Measurements from ENCODE around the gene NR2C1. TPM values are rescaled to one million over a fixed set of nuclear protein-coding genes. Genes with fewer than 3 reads are reported as not detected.
A peak's percentile ranks its signal among the peaks of the same experiment; 100 is the strongest.

The NR2C1 gene
- total RNA-seq, 1 donor from 2014 or later, result 44.3 TPM

DNA sequence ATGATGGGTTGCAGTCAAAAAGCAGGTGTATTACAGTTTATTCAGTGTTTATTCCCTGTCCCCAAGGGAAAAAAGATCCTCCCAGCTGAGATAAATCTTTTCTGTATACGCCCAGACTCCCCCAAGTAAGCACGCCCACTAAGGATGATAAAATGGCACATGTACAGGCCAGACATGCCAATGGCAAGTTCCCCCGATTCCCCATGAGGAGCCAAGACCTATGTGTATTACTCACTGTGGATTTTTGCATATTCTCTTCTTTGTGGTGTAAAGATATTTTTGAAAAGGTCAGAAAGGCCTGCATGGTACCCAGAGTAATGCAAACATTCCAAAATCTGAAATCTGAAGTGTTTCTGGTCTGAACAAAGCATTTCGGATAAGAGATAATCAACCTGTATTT lies 22.2 kb downstream of the NR2C1 start:
- no peaks in the 10 kb centered on the region for H3K4me1 ChIP-seq (ENCODE audit: insufficient read depth, low read length)
- H3K4me3 Mint-ChIP-seq (ENCODE audit: unreplicated experiment), result no peak overlapping the region
- no peaks in the 10 kb centered on the region for H3K27me3 Mint-ChIP-seq (ENCODE audit: low read depth, unreplicated experiment)
- DNase-seq (ENCODE audit: low read depth), result peak; percentile 41
- H3K36me3 ChIP-seq (ENCODE audit: insufficient read depth, low read length), result peaks cover 20% of the 10 kb centered on the region
- H3K9me3 Mint-ChIP-seq (ENCODE audit: unreplicated experiment), result no peaks in the 10 kb centered on the region
- H3K27ac ChIP-seq (ENCODE audit: low read depth, low read length), result no peak overlapping the region
- H3K27ac Mint-ChIP-seq (ENCODE audit: unreplicated experiment), result no peak overlapping the region
- H2AFZ ChIP-seq (ENCODE audit: low read depth, low read length), result no peak overlapping the region
- TF ChIP-seq, protein P1, sequence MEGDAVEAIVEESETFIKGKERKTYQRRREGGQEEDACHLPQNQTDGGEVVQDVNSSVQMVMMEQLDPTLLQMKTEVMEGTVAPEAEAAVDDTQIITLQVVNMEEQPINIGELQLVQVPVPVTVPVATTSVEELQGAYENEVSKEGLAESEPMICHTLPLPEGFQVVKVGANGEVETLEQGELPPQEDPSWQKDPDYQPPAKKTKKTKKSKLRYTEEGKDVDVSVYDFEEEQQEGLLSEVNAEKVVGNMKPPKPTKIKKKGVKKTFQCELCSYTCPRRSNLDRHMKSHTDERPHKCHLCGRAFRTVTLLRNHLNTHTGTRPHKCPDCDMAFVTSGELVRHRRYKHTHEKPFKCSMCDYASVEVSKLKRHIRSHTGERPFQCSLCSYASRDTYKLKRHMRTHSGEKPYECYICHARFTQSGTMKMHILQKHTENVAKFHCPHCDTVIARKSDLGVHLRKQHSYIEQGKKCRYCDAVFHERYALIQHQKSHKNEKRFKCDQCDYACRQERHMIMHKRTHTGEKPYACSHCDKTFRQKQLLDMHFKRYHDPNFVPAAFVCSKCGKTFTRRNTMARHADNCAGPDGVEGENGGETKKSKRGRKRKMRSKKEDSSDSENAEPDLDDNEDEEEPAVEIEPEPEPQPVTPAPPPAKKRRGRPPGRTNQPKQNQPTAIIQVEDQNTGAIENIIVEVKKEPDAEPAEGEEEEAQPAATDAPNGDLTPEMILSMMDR (IDR thresholded peaks at IDR 0.05; ENCODE audit: insufficient read depth, low read depth, low read length), result no peak
- no peak for TF ChIP-seq EZH2 (IDR thresholded peaks at IDR 0.05; ENCODE audit: insufficient read depth, low read length)
- H3K36me3 Mint-ChIP-seq (ENCODE audit: low read depth, unreplicated experiment), result peaks cover 6% of the 10 kb centered on the region
- H3K4me1 Mint-ChIP-seq (ENCODE audit: low read depth, unreplicated experiment), result peaks cover 2% of the 10 kb centered on the region
- no peaks in the 10 kb centered on the region for H3K79me2 ChIP-seq (ENCODE audit: insufficient read depth, low read length)
- H3K9me3 ChIP-seq (ENCODE audit: insufficient read depth, low read depth, low read length), result no peaks in the 10 kb centered on the region
- no peak overlapping the region for H3K9ac ChIP-seq (ENCODE audit: low read length)
- H3K4me2 ChIP-seq (ENCODE audit: low read length), result no peak overlapping the region
- H3K4me3 ChIP-seq (ENCODE audit: insufficient read depth, low read depth, low read length), result no peak overlapping the region
- no peaks in the 10 kb centered on the region for H4K20me1 ChIP-seq (ENCODE audit: insufficient read depth, low read length)
- no peak for FAIRE-seq
- H3K27me3 ChIP-seq (ENCODE audit: insufficient read depth, low read length), result no peaks in the 10 kb centered on the region

DNA sequence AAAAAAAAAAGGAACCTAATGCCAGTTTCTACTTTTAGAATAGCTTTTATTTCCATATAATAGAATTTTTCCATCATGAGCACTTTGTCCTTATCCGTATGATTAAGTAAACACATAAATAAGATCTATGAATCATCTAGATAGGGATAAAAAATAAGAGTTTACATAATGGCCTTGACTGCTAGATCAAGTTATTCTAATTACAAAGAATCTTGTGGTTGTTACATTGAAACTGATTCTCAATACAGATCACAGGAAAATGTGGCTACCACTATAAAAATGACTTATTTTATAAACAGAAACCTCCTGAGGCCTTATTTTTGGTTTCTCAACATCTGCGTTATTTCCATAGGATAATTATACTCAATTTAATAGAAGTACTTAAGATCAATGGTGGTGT lies 35.5 kb downstream of the NR2C1 start:
- Histone ChIP-seq H3K4me1 (ENCODE audit: insufficient read depth, low read length) (no peaks in the 10 kb centered on the region), H3K27me3 (ENCODE audit: insufficient read depth, low read length) (no peaks in the 10 kb centered on the region), H3K4me2 (ENCODE audit: low read length) (no peak overlapping the region), H2AFZ (ENCODE audit: low read depth, low read length) (no peak overlapping the region), H3K4me3 (ENCODE audit: insufficient read depth, low read depth, low read length) (no peak overlapping the region), H3K27ac (ENCODE audit: low read depth, low read length) (no peak overlapping the region), H3K36me3 (ENCODE audit: insufficient read depth, low read length) (peaks cover 7% of the 10 kb centered on the region), H3K79me2 (ENCODE audit: insufficient read depth, low read length) (no peaks in the 10 kb centered on the region), H4K20me1 (ENCODE audit: insufficient read depth, low read length) (no peaks in the 10 kb centered on the region), H3K9ac (ENCODE audit: low read length) (no peak overlapping the region), H3K9me3 (ENCODE audit: insufficient read depth, low read depth, low read length) (no peaks in the 10 kb centered on the region)
- H3K27ac Mint-ChIP-seq (ENCODE audit: unreplicated experiment), result no peak overlapping the region
- no peaks in the 10 kb centered on the region for H3K9me3 Mint-ChIP-seq (ENCODE audit: unreplicated experiment)
- TF ChIP-seq, protein P1 (IDR thresholded peaks at IDR 0.05; ENCODE audit: insufficient read depth, low read depth, low read length), result no peak
- TF ChIP-seq EZH2 (IDR thresholded peaks at IDR 0.05; ENCODE audit: insufficient read depth, low read length), result no peak
- no peaks in the 10 kb centered on the region for H3K27me3 Mint-ChIP-seq (ENCODE audit: low read depth, unreplicated experiment)
- DNase-seq (ENCODE audit: low read depth) (peak; percentile 5), FAIRE-seq (no peak)
- H3K36me3 Mint-ChIP-seq (ENCODE audit: low read depth, unreplicated experiment), result peaks cover 2% of the 10 kb centered on the region
- H3K4me1 Mint-ChIP-seq (ENCODE audit: low read depth, unreplicated experiment), result no peaks in the 10 kb centered on the region
- H3K4me3 Mint-ChIP-seq (ENCODE audit: unreplicated experiment), result no peak overlapping the region

DNA sequence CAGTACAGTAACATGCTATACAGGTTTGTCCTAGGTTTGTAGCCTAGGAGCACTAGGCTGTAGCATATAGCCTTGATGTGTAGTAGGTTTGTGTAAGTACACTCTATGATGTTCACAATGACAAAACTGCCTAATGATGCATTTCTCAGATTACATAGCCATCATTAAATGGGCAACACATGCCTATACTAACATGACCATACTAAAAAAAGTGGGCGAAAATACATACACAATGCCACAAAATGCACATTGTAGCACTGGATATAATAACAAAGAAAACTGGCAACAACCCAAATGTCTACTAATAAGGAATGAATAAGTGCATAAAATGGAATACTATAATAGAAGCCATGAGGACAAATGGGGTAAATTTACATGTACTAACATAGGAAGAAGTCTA lies 38.7 kb downstream of the NR2C1 start:
- H3K9me3 Mint-ChIP-seq (ENCODE audit: unreplicated experiment), result no peaks in the 10 kb centered on the region
- Histone ChIP-seq H3K27me3 (ENCODE audit: insufficient read depth, low read length) (no peaks in the 10 kb centered on the region), H3K27ac (ENCODE audit: low read depth, low read length) (no peak overlapping the region), H2AFZ (ENCODE audit: low read depth, low read length) (no peak overlapping the region), H3K79me2 (ENCODE audit: insufficient read depth, low read length) (no peaks in the 10 kb centered on the region), H3K9ac (ENCODE audit: low read length) (no peak overlapping the region), H3K4me2 (ENCODE audit: low read length) (no peak overlapping the region), H3K9me3 (ENCODE audit: insufficient read depth, low read depth, low read length) (no peaks in the 10 kb centered on the region), H4K20me1 (ENCODE audit: insufficient read depth, low read length) (no peaks in the 10 kb centered on the region), H3K36me3 (ENCODE audit: insufficient read depth, low read length) (peaks cover 7% of the 10 kb centered on the region), H3K4me3 (ENCODE audit: insufficient read depth, low read depth, low read length) (no peak overlapping the region), H3K4me1 (ENCODE audit: insufficient read depth, low read length) (no peaks in the 10 kb centered on the region)
- no peak overlapping the region for H3K27ac Mint-ChIP-seq (ENCODE audit: unreplicated experiment)
- FAIRE-seq (no peak), DNase-seq (ENCODE audit: low read depth) (no peak)
- H3K4me3 Mint-ChIP-seq (ENCODE audit: unreplicated experiment), result no peak overlapping the region
- H3K27me3 Mint-ChIP-seq (ENCODE audit: low read depth, unreplicated experiment), result no peaks in the 10 kb centered on the region
- H3K4me1 Mint-ChIP-seq (ENCODE audit: low read depth, unreplicated experiment), result no peaks in the 10 kb centered on the region
- H3K36me3 Mint-ChIP-seq (ENCODE audit: low read depth, unreplicated experiment), result peaks cover 2% of the 10 kb centered on the region
- TF ChIP-seq EZH2 (IDR thresholded peaks at IDR 0.05; ENCODE audit: insufficient read depth, low read length), result no peak
- TF ChIP-seq, protein P1 (IDR thresholded peaks at IDR 0.05; ENCODE audit: insufficient read depth, low read depth, low read length), result no peak

All from astrocyte (in vitro differentiated cells and primary cell).